NCI-H2029 treated with DMSO at 0.1 percent for 48 hours (cell line): ENCODE results near the gene RPL28.
"Not testable (repeated sequence)": the region's sequence is repeated elsewhere in the genome, so short reads cannot be mapped to it uniquely, and the experiment has no call there.

Experiments
- DNase-seq: peaks from one replicate; lab custom pipeline; 2025; lab: John Stamatoyannopoulos, UW

The RPL28 gene

DNA sequence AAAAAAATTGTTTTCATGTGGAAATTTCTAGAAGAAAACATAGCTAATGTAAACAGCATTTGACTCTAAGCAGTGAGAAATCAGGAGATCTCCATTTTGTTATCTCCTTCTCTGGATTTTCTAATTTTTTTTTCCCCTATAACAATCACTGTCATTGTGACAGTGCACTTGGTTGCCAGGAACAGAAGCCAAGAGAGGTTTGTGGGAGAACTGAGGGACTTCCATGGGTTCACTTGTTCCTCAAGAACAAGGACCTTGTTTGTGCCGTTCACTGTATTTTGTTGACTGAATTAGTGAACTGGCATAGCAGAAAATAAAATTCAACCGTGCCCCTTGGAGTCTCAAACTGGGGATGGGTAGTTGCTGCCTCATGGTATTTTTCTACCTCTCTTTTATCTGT, 40.3 kb downstream of the RPL28 start:
- DNase-seq = no peak

DNA sequence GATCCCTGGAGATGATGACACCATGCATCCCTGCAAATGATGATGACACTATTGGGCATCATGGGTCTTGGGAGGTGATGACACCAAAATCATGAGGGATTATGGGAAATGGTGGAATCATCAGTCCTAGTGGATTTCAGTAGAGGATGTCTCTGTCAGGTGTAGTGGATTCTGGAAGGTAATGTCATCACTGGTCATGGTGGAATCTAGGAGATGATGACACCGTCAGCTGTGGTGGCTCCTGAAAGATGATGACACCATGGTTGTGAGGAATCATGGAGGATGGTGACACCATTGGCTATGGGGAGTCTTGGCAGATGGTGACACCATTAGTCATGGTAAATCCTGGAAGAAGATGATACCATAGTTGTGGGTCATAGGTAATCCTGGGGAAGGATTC, 45.5 kb downstream of the RPL28 start:
- DNase-seq = no peak

DNA sequence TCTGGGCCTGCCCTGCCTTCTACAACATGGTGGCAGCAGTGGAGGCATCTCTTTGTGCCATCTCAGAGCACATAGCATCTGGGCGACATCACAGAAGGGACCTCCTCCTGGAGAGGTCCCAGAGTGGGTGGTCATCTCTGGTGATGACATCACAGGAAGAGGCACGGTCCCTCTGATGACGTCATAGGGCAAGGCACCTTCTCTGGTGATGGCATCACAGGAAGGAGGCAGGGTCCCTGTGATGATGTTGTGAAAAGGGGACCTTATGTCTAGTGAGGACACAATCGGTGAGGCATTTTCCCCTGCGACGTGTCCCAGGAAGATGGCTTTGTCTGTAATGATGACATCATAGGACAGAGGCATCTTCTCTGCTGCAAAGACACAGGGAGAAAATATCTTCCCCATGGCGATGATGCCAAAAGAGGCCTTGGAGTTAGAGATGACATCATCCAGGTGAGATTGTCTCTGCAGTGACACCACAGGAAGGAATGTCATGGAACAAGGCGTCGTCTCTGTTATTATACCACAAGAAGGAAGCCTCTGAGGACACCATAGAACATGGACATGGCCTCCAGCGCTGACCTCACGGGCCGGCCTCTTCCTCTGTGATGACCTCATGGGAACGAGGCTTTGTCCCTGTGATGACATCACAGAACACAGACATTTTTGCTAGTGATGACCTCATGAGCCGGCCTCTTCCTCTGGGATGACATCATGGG, 46.7 kb downstream of the RPL28 start:
- no peak for DNase-seq

DNA sequence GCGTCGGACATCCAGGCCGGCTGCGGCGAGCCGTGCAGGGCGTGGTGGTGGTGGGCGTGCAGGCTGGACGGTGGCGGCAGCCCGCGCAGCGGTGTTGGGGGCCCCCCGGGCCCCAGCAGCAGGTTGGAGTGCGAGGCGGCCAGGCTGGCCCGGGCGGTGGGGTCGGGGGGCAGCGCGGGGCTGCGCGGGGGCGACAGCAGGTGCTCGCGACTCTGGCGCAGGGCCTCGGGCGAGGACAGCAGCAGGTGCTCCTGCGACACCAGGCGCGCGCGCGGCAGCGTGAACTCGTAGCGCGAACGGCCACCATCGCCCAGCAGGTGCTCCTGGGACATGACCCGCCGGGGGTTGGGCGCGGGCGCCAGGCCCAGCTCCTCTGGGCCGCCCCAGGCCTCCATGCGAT, 47.6 kb downstream of the RPL28 start:
- DNase-seq = no peak

DNA sequence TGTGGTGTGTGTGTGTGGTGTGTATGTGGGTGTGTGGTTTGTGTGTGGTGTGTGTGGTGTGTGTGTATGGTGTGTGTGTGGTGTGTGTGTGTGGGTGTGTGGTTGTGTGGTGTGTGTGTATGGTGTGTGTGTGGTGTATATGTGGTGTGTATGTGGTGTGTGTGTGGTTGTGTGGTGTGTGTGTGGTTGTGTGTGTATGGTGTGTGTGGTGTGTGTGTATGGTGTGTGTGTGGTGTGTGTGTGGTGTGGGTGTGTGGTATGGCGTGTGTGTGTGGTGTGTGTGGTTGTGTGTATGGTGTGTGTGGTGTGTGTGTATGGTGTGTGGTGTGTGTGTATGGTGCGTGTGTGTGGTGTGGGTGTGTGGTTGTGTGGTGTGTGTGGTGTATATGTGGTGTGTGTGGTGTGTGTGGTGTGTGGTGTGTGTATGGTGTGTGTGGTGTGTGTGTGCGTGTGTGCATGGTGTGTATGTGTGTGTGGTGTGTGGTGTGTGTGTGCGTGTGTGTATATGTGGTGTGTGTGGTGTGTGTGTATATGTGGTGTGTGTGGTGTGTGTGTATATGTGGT, 48.7 kb downstream of the RPL28 start:
- no peak for DNase-seq

DNA sequence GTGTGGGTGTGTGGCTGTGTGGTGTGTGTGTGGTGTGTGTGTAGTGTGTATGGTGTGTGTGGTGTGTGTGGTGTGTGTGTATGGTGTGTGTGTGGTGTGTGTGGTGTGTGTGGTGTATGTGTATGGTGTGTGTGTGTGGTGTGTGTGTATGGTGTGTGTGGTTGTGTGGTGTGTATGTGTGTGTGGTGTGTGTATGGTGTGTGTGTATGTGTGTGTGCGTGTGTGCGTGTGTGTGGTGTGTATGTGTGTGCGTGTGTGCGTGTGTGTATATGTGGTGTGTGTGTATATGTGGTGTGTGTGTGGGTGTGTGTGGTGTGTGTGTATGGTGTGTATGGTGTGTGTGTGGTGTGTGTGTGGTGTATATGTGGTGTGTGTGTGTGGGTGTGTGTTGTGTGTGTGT, 49.3 kb downstream of the RPL28 start:
- no peak for DNase-seq

DNA sequence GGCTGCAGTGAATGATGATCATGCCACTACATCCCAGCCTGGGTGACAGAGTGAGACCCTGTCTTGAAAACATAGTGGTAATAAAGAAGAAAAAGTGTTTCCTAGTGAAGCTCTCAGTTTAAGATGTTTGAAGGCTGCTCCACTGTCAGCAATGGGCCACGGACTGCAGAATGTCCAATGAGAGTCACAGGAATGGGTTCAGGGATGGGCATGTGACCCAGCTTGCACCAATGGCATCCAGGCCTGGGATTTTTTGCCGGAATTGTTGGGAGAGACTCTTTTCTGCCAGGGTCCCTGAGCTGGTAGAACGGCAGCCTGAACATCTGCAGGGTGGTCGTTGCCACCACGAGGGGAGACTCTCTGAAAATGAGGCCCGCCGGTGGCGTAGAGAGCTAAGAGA, 51.1 kb downstream of the RPL28 start:
- DNase-seq = no peak

DNA sequence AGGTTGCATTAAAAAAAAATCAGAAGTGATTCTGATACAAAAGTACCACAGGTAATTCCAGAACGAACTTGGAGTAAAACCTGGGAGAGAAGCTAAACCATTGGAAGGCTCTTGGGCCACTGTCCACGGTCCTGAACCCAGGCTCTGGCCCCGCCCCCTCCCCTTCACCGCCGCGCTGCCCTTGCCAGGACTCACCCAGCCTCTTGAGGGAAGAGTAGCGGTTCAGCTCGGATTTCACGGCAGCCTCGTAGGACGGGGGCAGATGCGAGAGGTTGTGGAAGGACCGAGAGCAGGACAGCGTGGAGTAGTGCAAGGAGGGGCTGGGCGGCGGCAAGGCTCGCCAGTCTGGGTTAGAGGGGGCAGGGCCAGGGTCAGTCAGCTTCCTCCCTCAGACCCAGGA, 51.7 kb downstream of the RPL28 start:
- DNase-seq = peak; percentile 70

DNA sequence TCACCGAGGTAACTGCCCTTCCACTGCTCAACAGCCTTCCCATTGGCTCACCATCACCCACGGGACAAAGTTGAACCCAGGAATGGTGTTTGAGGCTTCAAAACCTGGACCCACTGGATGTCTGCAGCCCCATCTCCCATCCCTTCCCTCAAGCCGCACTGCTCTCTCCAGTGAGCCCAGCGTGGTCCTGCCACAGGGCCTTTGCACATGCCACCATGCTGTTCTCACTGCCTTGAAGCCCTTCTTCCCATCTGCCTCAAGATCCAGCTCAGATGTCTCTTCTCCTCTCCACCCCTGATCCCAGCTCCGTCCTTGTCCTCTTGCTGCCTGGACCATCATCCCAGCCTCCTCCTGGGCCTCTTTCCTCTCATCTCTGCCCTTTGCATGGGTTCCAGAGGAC, 53.3 kb downstream of the RPL28 start:
- DNase-seq = no peak

DNA sequence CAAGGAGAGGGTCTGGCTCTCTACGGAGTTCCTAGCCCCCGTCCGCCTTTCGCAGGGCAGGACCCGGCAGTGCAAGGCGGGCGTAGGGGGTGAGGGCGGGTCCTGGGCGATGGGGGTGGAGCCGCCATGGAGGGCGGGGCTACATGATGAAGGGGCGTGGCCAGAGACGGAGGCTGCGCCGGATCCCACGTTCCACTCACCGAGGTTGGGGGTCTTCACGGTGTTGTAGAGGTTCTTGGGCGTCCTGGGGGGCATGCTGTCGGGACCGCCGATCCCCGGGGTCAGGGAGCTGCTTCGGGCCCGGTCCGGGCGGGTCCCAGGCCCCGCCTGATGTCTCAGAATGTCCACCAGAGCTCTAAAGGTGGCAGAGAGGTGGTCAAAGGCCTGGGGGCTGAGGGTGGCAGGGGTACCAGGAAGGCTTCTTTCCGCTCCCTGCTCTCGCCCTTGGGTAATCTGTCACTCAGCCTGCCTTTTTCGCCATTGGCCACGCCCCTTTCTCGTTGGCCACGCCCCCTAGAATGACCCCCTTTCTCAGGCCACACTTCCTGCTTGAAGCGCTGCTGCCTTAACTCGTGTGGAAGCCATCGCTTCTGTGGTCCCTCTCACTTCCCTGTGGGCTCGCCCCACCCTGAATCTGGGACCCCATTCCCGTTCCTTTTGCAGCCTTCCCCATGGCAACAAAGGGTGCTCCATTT, 54.8 kb downstream of the RPL28 start:
- no peak for DNase-seq

DNA sequence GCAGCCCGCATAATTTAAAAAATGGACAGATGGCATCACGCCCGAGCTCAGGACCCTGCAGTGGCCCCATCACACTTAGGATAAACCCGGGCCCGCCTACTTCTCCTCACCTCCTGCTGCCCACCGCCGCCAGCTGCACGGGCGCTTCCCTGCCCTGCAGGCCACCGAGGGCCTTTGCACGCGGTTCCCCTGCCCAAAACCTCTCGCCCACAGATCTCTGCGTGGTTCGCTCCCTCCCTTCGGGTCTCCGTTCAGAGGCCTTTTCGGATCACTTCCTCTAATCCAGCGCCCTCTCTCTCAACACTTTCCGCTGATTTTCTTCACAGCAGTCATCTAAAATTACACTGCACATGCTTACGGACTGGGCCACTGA, 55.6 kb downstream of the RPL28 start:
- DNase-seq = no peak

DNA sequence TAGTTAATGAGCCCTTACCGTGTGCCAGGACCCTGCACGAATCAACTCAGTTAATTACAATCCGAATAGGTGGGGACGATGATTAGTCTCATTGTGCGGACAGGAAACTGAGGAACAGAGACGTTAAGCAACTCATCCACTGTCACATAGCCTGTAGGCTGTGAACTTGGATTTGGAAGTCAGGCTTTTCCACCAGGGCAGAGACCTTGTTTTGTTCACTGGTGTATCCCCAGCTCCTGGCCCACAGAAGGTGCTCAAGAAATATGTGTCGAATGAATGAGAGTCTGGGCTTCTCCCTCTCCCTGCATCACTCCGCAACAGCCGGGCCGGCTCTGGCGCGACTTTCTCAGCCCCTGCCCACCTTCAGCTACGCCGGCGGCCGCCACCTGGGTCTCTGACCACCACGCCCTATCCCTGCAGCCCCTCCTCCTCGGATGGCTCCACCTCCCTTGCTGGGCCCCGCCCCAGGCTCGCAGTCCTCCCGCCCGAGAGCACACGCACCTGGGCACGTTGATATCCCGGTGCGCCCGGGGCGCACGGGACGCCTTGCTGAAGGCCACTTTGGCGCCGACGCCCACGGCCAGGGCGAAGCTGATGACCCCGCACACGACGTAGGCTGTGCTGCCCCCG, 56.1 kb downstream of the RPL28 start:
- no peak for DNase-seq

DNA sequence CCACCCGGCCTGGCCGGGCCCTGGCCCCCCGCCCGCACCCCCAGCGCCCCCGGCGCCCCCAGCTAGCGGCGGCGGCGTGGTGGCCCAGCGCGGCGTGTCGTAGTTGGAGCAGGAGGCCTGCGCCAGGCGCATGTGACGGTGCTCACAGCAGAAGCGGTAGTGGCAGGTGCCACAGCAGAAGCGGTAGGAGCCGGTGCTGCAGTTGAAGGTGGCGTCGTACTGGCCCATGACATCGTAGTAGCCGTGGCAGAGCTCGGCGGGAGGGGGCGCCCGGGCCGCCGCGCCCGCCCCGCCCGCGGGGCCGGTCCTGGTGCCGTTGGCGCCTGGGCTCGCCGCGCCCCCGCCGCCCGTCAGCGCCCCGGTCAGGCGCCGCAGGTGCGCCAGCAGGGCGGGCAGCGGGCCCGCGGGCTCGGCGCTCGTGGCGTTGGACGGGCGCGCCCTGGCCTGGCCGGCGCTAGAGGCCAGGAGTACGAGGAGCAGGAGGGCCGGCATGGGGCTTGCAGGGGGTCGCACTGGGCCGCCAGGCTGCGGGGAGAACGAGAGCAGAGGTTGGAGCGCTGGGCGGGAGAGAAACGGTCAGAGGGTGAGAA, 56.7 kb downstream of the RPL28 start:
- DNase-seq = no peak

DNA sequence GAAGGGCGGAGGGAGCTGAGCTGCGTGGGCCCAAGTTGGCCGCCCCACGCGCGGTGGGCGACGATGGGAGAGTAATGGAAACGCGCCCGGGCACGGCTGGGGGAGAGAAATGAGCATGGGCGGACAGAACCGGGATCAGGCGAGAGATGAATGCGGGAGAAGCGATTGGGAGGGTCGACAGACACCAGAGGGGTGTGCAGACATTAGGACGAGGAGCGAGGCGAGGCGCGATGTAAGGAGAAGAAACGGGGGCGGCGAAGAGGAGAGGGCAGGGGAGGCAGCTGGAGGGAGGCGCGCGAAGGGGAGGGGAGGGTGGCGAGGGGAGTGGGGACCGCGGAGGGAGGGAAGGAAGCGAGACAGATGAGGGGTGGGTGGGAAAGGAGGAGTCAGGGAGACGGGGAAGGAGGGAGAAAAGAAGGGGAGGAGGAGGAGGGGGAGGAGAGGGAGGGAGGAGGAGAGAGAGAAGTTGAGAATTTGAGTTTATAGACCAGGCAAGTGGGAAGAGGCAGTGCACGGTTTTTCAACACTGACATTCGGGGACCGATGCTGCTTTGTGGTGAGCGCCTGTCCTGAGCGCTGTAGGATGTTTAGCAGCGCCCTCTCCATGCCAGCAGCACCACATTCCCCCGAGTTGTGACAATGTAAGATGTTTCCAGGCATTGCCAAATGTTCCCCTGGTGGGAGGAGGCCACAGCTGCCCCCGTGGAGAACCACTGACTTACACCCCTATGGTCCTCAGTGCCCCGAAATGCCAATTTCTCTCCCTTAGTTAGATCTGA, 57.5 kb downstream of the RPL28 start, which contains the start of gene SHISA7:
SHISA7 (minus strand) TSS at position 256 of the 779 bp plus-strand sequence. CDS start 437 bp downstream, outside the sequence.
- no peak for DNase-seq

DNA sequence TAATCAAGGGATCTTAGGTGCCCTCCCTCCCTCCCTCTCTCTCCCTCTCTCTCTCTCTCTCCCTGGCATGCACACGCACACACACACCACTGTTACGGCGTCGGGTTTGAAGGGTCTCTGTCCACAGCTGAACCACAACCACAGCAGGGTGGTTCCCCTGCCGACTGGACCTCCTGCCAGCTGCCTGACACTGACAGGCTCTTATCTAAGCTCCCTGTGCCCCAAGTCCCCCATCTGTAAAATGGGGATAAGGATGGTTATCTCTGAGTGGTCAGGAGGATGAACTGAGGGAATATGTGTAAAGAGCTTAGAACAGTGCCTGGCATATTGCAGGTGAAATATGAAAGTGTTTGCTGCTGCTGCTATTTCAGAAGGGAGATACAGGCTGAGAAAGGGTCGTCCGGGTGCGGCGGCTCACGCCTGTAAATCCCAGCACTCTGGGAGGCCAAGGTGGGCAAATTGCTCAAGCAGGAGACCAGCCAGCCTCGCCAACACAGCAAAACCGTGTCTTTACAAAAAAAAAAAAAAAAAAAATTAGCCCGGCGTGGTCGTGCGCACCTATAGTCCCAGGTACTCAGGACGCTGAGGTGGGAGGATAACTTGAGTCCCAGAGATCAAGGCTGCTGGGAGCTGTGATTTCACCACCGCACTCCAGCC, 58.2 kb downstream of the RPL28 start:
- DNase-seq = no peak

DNA sequence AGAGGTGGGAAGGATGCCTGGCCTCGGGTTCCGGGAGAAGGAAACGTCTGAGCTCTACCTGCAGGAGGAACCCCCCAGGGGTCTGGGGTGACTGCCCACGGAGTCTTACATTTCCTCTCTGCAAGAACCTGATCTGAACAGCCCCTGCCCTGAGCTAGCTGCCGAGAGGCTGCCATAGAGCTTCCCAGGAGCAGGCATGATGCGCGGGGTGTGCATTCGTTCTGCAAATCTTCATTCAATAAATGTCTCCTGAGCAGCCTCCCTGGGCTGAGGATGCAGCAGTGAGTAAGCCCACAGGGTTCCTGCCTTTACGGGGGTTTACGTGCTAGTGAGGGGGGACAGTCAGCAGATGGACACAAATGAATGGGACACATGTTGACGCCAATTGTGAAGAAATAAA, 58.9 kb downstream of the RPL28 start:
- DNase-seq = no peak

DNA sequence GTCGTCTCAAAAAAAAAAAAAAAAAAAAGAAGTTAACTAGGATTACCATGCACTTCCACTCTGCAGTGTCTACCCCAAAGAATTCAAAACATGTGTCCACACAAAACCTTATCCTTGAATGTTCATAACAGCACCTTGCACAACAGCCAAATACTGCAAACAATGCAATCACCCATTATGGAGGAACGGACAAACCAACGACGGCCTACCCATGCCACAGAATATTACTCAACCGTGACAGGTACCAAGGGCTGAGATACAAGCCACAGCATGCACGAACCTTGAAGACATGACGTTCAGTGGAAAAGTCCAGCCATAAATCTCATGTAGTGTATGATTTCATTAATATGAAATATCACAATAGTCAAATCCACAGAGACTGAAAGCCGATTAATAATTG, 60.3 kb downstream of the RPL28 start:
- DNase-seq = no peak

DNA sequence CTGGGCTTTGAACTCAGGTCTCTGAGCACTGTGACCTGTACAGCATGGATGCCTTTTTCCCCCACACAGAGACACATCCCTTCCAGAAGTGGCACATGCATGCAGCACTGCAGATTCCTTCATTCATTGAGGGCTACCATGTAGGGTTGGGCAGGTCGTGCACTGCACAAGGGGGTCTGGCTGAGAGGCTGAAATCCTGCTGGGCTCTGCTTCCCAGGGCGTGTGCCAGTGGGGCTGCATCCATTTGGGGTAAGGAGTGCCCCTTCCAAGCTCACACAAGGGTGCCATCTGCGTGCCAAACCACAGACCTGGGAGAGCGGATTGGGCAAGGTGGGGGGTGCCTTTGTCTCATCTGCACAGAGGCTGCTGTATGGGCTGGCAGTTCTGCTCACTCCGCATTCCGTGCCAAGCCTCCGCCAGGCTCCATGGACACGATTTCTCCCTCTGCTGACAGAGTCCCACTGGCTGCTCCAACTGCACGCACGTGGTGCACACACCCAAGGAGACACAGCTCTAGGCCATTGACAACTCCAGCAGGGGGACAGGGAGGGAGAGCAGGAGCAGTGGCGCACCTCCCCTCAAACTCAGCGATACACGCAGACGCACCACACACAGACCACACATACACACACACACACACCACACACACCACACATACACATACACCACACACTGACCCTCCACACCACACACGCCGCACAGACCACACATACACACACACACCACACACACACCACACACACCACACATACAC, 61.9 kb downstream of the RPL28 start:
- no peak for DNase-seq

DNA sequence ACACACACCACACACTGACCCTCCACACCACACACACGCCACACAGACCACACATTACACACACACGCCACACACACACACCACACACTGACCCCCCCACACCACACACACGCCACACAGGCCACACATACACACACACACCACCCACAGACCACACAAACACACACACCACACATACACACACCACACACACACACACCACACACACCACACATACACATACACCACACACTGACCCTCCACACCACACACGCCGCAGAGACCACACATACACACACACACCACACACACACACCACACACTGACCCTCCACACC, 62.4 kb downstream of the RPL28 start:
- DNase-seq = not testable (repeated sequence)

DNA sequence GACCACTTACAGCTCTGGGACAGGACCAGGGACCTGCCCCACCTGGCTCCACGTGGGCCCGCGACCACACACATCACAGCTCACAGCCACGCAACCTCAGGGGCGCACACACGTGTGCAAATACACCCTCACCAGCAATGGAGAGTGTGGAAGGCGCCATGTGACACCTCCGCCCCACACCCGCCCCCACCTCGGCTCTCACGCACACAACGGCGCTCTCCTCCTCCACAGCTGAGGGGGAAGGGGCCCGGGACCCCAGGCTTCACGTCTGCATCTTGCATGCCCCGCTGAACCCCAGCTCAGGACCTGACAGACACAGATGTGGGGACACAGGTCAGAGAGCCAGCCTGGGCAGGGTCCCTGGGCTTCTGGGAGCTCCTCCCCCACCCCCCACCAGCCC, 63.7 kb downstream of the RPL28 start:
- DNase-seq = no peak
